GM12874 (cell line): ENCODE measurements around the gene GALNT18.

Source experiments
- TF ChIP-seq, protein P1 (sequence below): IDR thresholded peaks from 2 replicates; pipeline ENCODE4 v1.5.1; 2011; ENCODE audit warnings: low read depth, mild to moderate bottlenecking, control low read depth, low read length, moderate library complexity; ENCODE audit not compliant: insufficient read depth

Gene GALNT18

DNA sequence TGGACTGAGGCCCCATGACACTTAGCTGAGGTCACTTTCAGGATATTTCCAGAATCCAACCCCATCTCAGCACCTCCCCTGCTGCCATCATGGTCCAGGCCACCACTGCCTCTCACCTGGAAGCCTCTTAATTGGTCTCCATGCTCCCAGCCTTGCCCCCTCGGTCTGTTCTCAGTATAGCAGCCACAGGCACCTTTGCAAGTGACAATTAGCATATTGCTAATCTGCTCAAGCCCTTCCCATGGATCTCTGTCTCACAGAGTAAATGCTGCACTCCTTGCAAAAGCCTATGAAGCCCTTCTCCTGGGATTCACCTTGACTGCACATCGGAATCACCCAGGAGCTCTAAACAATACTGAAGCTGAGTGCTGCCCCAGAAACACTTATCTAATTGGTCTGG lies 175.2 kb downstream of the GALNT18 start:
- TF ChIP-seq, protein P1, sequence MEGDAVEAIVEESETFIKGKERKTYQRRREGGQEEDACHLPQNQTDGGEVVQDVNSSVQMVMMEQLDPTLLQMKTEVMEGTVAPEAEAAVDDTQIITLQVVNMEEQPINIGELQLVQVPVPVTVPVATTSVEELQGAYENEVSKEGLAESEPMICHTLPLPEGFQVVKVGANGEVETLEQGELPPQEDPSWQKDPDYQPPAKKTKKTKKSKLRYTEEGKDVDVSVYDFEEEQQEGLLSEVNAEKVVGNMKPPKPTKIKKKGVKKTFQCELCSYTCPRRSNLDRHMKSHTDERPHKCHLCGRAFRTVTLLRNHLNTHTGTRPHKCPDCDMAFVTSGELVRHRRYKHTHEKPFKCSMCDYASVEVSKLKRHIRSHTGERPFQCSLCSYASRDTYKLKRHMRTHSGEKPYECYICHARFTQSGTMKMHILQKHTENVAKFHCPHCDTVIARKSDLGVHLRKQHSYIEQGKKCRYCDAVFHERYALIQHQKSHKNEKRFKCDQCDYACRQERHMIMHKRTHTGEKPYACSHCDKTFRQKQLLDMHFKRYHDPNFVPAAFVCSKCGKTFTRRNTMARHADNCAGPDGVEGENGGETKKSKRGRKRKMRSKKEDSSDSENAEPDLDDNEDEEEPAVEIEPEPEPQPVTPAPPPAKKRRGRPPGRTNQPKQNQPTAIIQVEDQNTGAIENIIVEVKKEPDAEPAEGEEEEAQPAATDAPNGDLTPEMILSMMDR, result no peak

GRCh38 chr11:11445441-11446185 lies 176.2 kb downstream of the GALNT18 start:
- TF ChIP-seq, protein P1, result no peak

GRCh38 chr11:11444804-11445131 lies 177.0 kb downstream of the GALNT18 start:
- TF ChIP-seq, protein P1, result no peak

DNA sequence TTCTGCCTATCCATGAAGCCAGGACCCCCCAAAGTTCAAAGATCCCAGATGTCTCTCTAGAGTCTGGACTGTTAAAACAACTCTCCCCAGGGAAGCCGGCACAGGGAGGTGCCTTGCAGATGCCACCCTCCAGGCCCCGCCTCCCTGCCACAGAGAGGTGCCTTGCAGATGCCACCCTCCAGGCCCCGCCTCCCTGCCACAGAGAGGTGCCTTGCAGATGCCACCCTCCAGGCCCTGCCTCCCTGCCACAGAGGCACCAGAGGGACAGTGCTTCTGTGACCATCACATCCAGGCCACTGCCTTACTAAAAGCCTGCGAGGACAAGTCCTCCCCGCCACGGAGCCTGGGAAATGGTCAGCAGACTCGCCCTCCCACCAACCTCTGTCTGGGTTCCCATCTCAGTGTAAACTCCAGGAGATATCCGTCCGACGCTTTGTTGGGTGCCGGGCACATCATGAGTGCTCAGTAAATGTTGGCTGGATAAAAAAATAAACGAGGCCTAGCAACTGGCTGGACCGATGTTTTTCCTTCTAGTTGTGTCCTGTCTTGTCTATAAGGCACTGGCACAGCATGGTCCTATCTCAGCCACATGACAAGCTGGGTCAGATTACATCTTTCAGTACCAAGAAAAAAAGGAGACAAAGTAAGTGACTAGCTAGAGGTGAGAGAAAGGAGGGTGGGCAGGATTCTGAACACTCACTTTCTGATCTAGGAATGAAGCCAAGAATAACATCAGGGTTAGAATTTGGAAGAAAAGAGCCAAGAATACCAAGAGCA lies 177.6 kb downstream of the GALNT18 start:
- TF ChIP-seq, protein P1, result no peak

DNA sequence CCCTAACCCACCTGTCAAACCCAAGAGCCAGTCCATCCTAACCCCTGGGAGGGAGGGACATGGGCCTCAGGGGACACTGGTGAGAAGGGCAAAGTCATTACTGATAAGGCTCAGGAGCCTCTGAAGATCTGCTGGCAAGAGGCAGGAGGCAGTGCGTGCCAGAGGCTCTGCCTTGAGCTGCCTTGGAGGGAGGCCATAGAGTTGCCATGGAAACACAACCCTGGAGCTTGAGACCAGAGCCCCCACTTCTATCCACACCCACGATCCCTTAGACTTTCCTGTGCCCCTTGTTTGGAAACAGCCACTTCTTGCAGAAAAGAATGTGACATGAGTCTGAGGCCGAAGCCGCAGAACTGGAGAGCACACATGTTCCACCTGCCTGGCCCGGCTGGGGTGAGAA lies 179.0 kb downstream of the GALNT18 start:
- TF ChIP-seq, protein P1, result no peak

DNA sequence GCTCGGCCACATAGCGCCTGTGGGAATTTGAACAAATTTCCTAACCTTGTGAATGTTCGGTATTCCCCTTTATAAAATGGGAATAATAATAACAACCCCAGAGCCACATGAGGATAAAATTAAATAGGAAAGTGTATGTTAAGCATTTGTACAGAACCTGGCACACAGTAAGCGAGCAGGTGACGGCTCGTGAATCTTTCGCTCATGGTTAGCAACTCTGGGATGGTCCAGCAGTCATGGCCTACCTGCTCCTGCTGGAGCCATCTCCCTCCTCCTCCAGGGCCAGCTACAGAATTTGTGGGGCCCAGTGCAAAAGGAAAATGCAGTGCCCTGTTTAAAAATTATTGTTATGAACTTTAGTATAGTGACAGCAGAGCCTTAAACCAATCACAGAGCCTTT lies 180.3 kb downstream of the GALNT18 start:
- TF ChIP-seq, protein P1, result no peak

GRCh38 chr11:11441091-11441490 lies 180.7 kb downstream of the GALNT18 start:
- TF ChIP-seq, protein P1, result no peak
